Keratinocyte (primary cell): ENCODE results near the gene ZNF134. TPM values are rescaled to one million over a fixed set of nuclear protein-coding genes. Genes with fewer than 3 reads are reported as not detected.

Source experiments
- DNase-seq: peaks from one replicate; pipeline ENCODE4 v3.0.0-alpha.2; 2011; ENCODE audit warnings: low read depth, missing footprints, low spot score
- FAIRE-seq: peaks from 2 replicates; lab custom pipeline; 2011; peaks lifted over from hg19 to GRCh38; lab: Jason Lieb, UNC
- H2AFZ ChIP-seq: 2 replicates; pipeline ENCODE4 v1.6.0; 2012; ENCODE audit warnings: low read length, control low read depth, inconsistent platforms; ENCODE audit not compliant: control insufficient read depth
- H3K27ac ChIP-seq: 2 replicates; pipeline ENCODE4 v1.5.1; 2011; ENCODE audit warnings: low read length; ENCODE audit not compliant: control insufficient read depth, insufficient read depth
- H3K27me3 ChIP-seq: 3 replicates; pipeline ENCODE4 v1.6.0; 2011; ENCODE audit warnings: low read length; ENCODE audit not compliant: control insufficient read depth, insufficient read depth; ENCODE audit errors: extremely low read depth
- H3K36me3 ChIP-seq, 2 experiments: 2 replicates in 1 of 2; 3 replicates in 1 of 2; pipeline ENCODE4 v1.5.1; 2011; ENCODE audit warnings: low read length in 2 of 2, mild to moderate bottlenecking in 1 of 2; ENCODE audit not compliant: control insufficient read depth in 2 of 2, insufficient read depth in 2 of 2; ENCODE audit errors: extremely low read depth in 1 of 2
- H3K4me1 ChIP-seq: 3 replicates; pipeline ENCODE4 v1.5.1; 2011; ENCODE audit warnings: low read length; ENCODE audit not compliant: control insufficient read depth, insufficient read depth; ENCODE audit errors: extremely low read depth
- H3K4me2 ChIP-seq: 3 replicates; pipeline ENCODE4 v1.6.0; 2011; ENCODE audit warnings: low read depth, low read length; ENCODE audit not compliant: control insufficient read depth, insufficient read depth; ENCODE audit errors: extremely low read depth
- H3K4me3 ChIP-seq, 3 experiments: fragments of 200-600 bp in 1 of 3; sonication (generic) in 1 of 3; 2 replicates in 2 of 3; 3 replicates in 1 of 3; pipeline ENCODE4 v1.5.1; 2011 to 2016; ENCODE audit warnings: low read length in 3 of 3, mild to moderate bottlenecking in 3 of 3, control low read depth in 2 of 3, inconsistent platforms in 1 of 3, low read depth in 1 of 3, mixed read lengths in 1 of 3, mixed run types in 1 of 3, moderate library complexity in 1 of 3; ENCODE audit not compliant: control insufficient read depth in 2 of 3, insufficient read depth in 2 of 3; ENCODE audit errors: extremely low read depth in 1 of 3
- H3K79me2 ChIP-seq: 2 replicates; pipeline ENCODE4 v1.6.0; 2012; ENCODE audit warnings: low read length; ENCODE audit not compliant: control insufficient read depth, insufficient read depth
- H3K9ac ChIP-seq: 3 replicates; pipeline ENCODE4 v1.6.0; 2011; ENCODE audit warnings: low read length; ENCODE audit not compliant: control insufficient read depth, insufficient read depth; ENCODE audit errors: extremely low read depth
- H3K9me1 ChIP-seq: 3 replicates; pipeline ENCODE4 v1.6.0; 2011; ENCODE audit warnings: low read length; ENCODE audit not compliant: control insufficient read depth, insufficient read depth; ENCODE audit errors: extremely low read depth
- H3K9me3 ChIP-seq: 2 replicates; pipeline ENCODE4 v1.5.1; 2012; ENCODE audit warnings: low read depth, low read length; ENCODE audit not compliant: control insufficient read depth
- H4K20me1 ChIP-seq: 3 replicates; pipeline ENCODE4 v1.6.0; 2011; ENCODE audit warnings: low read length; ENCODE audit not compliant: control insufficient read depth, insufficient read depth; ENCODE audit errors: extremely low read depth
- EZH2 ChIP-seq: IDR thresholded peaks from one replicate; pipeline ENCODE4 v1.6.1; 2012; ENCODE audit warnings: inconsistent platforms, mild to moderate bottlenecking, low read length, moderate library complexity
- dilution Hi-C: fragments of 300-500 bp; cut with MboI; formaldehyde crosslinking; loops from one replicate; pipeline ENCODE4 v1.7.0; 2020; ENCODE audit warnings: low sequenced_read_pairs; ENCODE audit not compliant: extremely low pct_ligation_motif_present
- polyA plus RNA-seq, 5 experiments: library from polyadenylated mRNA; depleted of rRNA in 3 of 5; stranded (reverse) in 3 of 5; stranded (forward) in 1 of 5; unstranded in 1 of 5; fragments of >200 nt; gene quantifications; 1 replicate in 1 of 5; 2 replicates in 3 of 5; 3 replicates in 1 of 5; pipeline versions ENCODE4 v1.2.1 to v1.2.3, GENCODE V29; 2011 to 2012; ENCODE audit warnings: missing spikeins in 2 of 5, low read depth in 1 of 5, low replicate concordance in 1 of 5
- TF ChIP-seq, protein P1 (sequence below), 3 experiments: IDR thresholded peaks in 1 of 3; conservative IDR thresholded peaks in 1 of 3; optimal IDR thresholded peaks in 1 of 3; 2 replicates in 2 of 3; 3 replicates in 1 of 3; pipeline versions ENCODE3 to v1.5.1; 2011; ENCODE audit warnings: low read length in 3 of 3, mild to moderate bottlenecking in 3 of 3, moderate library complexity in 2 of 3, control low read depth in 1 of 3, inconsistent platforms in 1 of 3; ENCODE audit not compliant: insufficient read depth in 2 of 3; ENCODE audit errors: extremely low read depth in 1 of 3

ZNF134 gene
- polyA plus RNA-seq, 1 donor (not counting 4 experiments of a cell fraction or from before 2014, with no cell fraction given) = 10.7 TPM

DNA sequence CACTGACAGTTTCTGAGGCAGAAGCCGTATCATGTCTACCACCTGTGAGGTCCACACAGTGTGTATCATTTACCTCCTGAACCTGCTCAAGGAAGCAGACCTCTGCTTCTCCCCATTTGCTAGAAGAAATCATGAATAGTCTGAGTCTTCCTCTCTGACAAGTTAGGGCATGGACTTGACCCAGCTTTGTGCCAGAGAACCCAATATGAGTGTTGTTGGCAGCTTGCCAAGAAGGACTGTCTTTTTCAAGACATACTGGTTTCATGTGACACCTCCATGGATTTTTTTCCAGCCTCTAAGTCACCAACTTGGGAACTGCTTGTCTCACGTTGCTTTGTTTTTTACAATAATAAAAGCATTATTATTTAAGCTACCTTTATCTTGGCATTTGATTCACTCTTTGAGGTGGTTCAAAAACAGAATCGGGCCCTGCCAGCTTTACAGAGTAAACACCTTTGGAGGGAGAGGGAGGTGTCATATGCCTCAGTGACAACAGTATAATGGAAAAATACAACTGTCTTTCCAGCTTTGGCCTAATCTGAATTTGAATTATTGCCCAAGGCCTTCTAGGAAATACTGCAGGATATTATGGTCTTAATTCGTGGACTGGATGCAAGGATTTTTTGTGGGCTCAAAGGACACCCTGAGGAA is 28.5 kb downstream of the ZNF134 start:
- no peak for TF ChIP-seq EZH2
- TF ChIP-seq, protein P1, sequence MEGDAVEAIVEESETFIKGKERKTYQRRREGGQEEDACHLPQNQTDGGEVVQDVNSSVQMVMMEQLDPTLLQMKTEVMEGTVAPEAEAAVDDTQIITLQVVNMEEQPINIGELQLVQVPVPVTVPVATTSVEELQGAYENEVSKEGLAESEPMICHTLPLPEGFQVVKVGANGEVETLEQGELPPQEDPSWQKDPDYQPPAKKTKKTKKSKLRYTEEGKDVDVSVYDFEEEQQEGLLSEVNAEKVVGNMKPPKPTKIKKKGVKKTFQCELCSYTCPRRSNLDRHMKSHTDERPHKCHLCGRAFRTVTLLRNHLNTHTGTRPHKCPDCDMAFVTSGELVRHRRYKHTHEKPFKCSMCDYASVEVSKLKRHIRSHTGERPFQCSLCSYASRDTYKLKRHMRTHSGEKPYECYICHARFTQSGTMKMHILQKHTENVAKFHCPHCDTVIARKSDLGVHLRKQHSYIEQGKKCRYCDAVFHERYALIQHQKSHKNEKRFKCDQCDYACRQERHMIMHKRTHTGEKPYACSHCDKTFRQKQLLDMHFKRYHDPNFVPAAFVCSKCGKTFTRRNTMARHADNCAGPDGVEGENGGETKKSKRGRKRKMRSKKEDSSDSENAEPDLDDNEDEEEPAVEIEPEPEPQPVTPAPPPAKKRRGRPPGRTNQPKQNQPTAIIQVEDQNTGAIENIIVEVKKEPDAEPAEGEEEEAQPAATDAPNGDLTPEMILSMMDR (optimal IDR thresholded peaks at IDR 0.05 in 1 of 3, IDR thresholded peaks at IDR 0.05 in 1 of 3, conservative IDR thresholded peaks at IDR 0.05 in 1 of 3; ENCODE audit: extremely low read depth in 1 of 3, insufficient read depth in 2 of 3, low read length in 3 of 3) = no peak
- Histone ChIP-seq H3K79me2 (no peaks in the 10 kb centered on the region), H3K27me3 (no peaks in the 10 kb centered on the region), H4K20me1 (no peaks in the 10 kb centered on the region), H3K9me1 (no peaks in the 10 kb centered on the region), H3K9me3 (peaks cover 2% of the 10 kb centered on the region), H3K4me1 (peaks cover 8% of the 10 kb centered on the region), H3K4me3 (no peak overlapping the region), H3K9ac (no peak overlapping the region), H3K27ac (no peak overlapping the region), H3K4me2 (no peak overlapping the region), H3K36me3 (peaks cover 15 to 20% of the 10 kb centered on the region in 2 experiments), H2AFZ (no peak overlapping the region)
- DNase-seq = no peak
- dilution Hi-C loops = no loop called here
- peak; percentile 86 for FAIRE-seq

DNA sequence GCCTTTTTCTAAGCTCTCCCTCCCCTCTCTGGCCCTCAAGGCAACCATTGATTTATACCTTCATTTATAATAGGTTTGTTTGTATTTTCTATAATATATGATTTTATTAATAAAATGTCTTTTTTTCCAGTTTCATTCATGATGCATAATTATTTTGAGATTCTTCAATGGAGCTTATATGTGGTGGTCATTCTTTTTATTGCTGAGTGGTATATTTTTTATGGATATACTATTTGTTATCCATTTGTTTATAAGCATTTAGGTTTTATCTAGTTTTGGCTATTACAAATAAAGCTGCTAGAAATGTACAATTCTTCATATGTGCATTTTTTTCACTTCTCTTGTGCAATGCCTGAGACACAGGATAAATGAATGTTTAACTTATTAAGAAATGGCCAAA is 29.7 kb downstream of the ZNF134 start:
- peaks cover 15 to 20% of the 10 kb centered on the region in 2 experiments for H3K36me3 ChIP-seq
- H3K9me3 ChIP-seq = peaks cover 2% of the 10 kb centered on the region
- H3K4me2 ChIP-seq = no peak overlapping the region
- no peaks in the 10 kb centered on the region for H3K9me1 ChIP-seq
- DNase-seq = no peak
- no peak overlapping the region for H2AFZ ChIP-seq
- no peaks in the 10 kb centered on the region for H3K27me3 ChIP-seq
- H3K4me1 ChIP-seq = peaks cover 8% of the 10 kb centered on the region
- TF ChIP-seq EZH2 = no peak
- TF ChIP-seq, protein P1 (optimal IDR thresholded peaks at IDR 0.05 in 1 of 3, IDR thresholded peaks at IDR 0.05 in 1 of 3, conservative IDR thresholded peaks at IDR 0.05 in 1 of 3; ENCODE audit: extremely low read depth in 1 of 3, insufficient read depth in 2 of 3, low read length in 3 of 3) = no peak
- no peak for FAIRE-seq
- dilution Hi-C loops = no loop called here
- H3K79me2 ChIP-seq = no peaks in the 10 kb centered on the region
- H3K4me3 ChIP-seq = no peak overlapping the region
- no peaks in the 10 kb centered on the region for H4K20me1 ChIP-seq
- no peak overlapping the region for H3K27ac ChIP-seq
- H3K9ac ChIP-seq = no peak overlapping the region
